Heart left ventricle (tissue), 16 donors: ENCODE measurements around the gene CIAO3. TPM values are rescaled to one million over a fixed set of nuclear protein-coding genes. Genes with fewer than 3 reads are reported as not detected.

ENCODE experiments used
- ATAC-seq, 4 donors: fragments of 200-7000 bp; cut with Tn5 transposase; one replicate each; pipeline ENCODE4 v1.9.1; 2020 to 2022; ENCODE audit warnings: moderate library complexity in 4 of 4, mild to moderate bottlenecking in 3 of 4, moderate number of reproducible peaks in 1 of 4
- DNase-seq, 5 donors: peaks; one replicate each; pipeline ENCODE4 v3.0.0-alpha.2; 2020
- H3K27ac ChIP-seq, 12 donors: fragments of 200-600 bp; sonication (generic) in 4 of 12; one replicate each; pipeline versions ENCODE4 v1.5.0 to v1.8.0; 2016 to 2022; ENCODE audit warnings: mild to moderate bottlenecking in 2 of 12
- H3K27me3 ChIP-seq, 9 donors: fragments of 200-600 bp; sonication (generic) in 2 of 9; one replicate each; pipeline versions ENCODE4 v1.5.1 to v1.8.0; 2016 to 2022; ENCODE audit warnings: mild to moderate bottlenecking in 3 of 9
- H3K36me3 ChIP-seq, 9 donors: fragments of 200-600 bp; sonication (generic) in 2 of 9; one replicate each; pipeline versions ENCODE4 v1.5.0 to v1.8.0; 2018 to 2022; ENCODE audit warnings: mild to moderate bottlenecking in 2 of 9
- H3K4me1 ChIP-seq, 12 donors: fragments of 200-600 bp; sonication (generic) in 4 of 12; one replicate each; pipeline versions ENCODE4 v1.5.0 to v1.8.0; 2016 to 2022; ENCODE audit warnings: mild to moderate bottlenecking in 3 of 12
- H3K4me3 ChIP-seq, 12 donors: fragments of 200-600 bp; sonication (generic) in 4 of 12; one replicate each; pipeline versions ENCODE4 v1.5.0 to v1.8.0; 2017 to 2022; ENCODE audit warnings: mild to moderate bottlenecking in 9 of 12, moderate library complexity in 4 of 12
- H3K9me3 ChIP-seq, 12 donors: fragments of 200-600 bp; sonication (generic) in 4 of 12; one replicate each; pipeline versions ENCODE4 v1.5.0 to v1.8.0; 2016 to 2022; ENCODE audit warnings: mild to moderate bottlenecking in 1 of 12
- POLR2A ChIP-seq, 2 donors: fragments of 450-650 bp; IDR thresholded peaks; one replicate each; pipeline ENCODE4 v1.6.1; 2017; ENCODE audit warnings: antibody characterized with exemption in 2 of 2, mild to moderate bottlenecking in 2 of 2, moderate library complexity in 2 of 2
- WGBS, 4 donors: extraction: QIAGEN DNeasy Blood & Tissue Kit in 2 of 4; methylation state at CpG; one replicate each; pipeline versions ENCODE4 v1.1.5 to v1.1.7; 2013 to 2018; 5-methylcytosine and 5-hydroxymethylcytosine counted together
- intact Hi-C, 10 donors: fragments of 100-400 bp; cut with DNase I; formaldehyde crosslinking; loops; one replicate each; pipeline versions ENCODE4 v1.11.1 to v1.14.2; 2022
- polyA plus RNA-seq, 2 donors: library from polyadenylated mRNA; stranded (reverse); fragments of 200-250 nt; gene quantifications; one replicate each; pipeline ENCODE4 v1.2.3, GENCODE V29; 2013
- total RNA-seq, 9 donors: library from RNA; depleted of rRNA in 2 of 9; stranded (reverse); fragments of >200 nt in 2 of 9; fragmentation: NEBNext Ultra II Directional in 3 of 9; extraction: Animal tissue kit (Norgen Biotek cat#: 25700) in 3 of 9; gene quantifications; one replicate each; pipeline versions ENCODE4 v1.1.0 to v1.2.4, GENCODE V29; 2016 to 2023
- TF ChIP-seq, protein P1 (sequence below), 12 donors: fragments of 200-600 bp; sonication (generic) in 4 of 12; IDR thresholded peaks; one replicate each; pipeline versions ENCODE4 v1.5.0 to v1.8.0; 2018 to 2022; ENCODE audit warnings: antibody characterized with exemption in 12 of 12, mild to moderate bottlenecking in 5 of 12
- donor health status: ischemic (EF 13 %, LVEDD 7.1; RV severe dilation, severe dysfunction).
- donor health status: healthy with polysubstance abuse.
- donor health status: DM: no; HTN: yes; CAD: no.
- donor health status: DM: no; HTN: no; CAD: no.
- donor health status: ischemic (EF 25% LVEDD 6.9; RV normal size, moderate dysfunction).
- donor health status: ischemic (EF 25% LVEDD 5.7; RV mildly dilated, moderate dysfunction).
- donor health status: healthy.
- donor health status: DM: yes; HTN: yes; CAD: no.
- donor health status: ischemic (EF 35%, LVEDD 5.7; RV mildly dilated, moderate dysfunction).
- donor health status: nonischemic (EF 11% LVEDD 7.7; RV severe dilation, severe dysfunction).
- donor health status: DM: yes; HTN: yes; CAD: no.
- donor health status: PGD.
- donor health status: ischemic (EF 29% LVEDD 5.4; RV normal size, mild dysfunction).
- donor health status: nonischemic (EF 23%, LVEDD 6.1; RV moderate dilation, normal function).

CIAO3 gene
- total and polyA plus RNA-seq, 11 donors: 21.4 to 41.5 (median 28.2) TPM

DNA sequence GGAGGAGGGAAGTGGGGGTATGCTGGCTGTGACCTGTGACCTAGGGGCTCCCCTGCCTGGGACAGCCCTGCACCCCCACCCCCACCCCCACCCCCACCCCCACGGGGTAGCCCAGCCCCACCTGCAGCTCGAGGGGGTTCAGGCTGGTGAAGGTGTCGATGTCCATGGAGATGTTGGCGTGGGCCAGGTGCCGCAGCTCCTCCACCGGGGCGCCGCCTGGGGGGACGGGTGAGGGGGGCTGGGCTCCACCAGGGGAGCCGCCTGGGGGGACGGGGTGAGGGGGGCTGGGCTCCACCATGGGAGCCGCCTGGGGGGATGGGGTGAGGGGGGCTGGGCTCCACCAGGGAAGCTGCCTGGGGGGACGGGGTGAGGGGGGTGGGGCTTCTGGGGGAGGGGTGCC is 29.6 kb upstream of the CIAO3 start:
- Histone ChIP-seq H3K27me3 (peaks cover 0 to 15% (median 0%) of the 10 kb centered on the region in 9 donors), H3K36me3 (no peaks in the 10 kb centered on the region), H3K27ac (no peak overlapping the region), H3K9me3 (no peaks in the 10 kb centered on the region), H3K4me1 (no peaks in the 10 kb centered on the region), H3K4me3 (no peak overlapping the region)
- ATAC-seq (no peak), DNase-seq (no peak)
- WGBS, 4 donors: 62 to 88% (median 72%) methylated on average over 2 to 13 of the region's 13 CpGs
- intact Hi-C loops: no loop called here
- TF ChIP-seq POLR2A (IDR thresholded peaks at IDR 0.05): no peak

GRCh38 chr16:769934-770333 is 29.1 kb upstream of the CIAO3 start:
- TF ChIP-seq POLR2A (IDR thresholded peaks at IDR 0.05): no peak
- TF ChIP-seq, protein P1, sequence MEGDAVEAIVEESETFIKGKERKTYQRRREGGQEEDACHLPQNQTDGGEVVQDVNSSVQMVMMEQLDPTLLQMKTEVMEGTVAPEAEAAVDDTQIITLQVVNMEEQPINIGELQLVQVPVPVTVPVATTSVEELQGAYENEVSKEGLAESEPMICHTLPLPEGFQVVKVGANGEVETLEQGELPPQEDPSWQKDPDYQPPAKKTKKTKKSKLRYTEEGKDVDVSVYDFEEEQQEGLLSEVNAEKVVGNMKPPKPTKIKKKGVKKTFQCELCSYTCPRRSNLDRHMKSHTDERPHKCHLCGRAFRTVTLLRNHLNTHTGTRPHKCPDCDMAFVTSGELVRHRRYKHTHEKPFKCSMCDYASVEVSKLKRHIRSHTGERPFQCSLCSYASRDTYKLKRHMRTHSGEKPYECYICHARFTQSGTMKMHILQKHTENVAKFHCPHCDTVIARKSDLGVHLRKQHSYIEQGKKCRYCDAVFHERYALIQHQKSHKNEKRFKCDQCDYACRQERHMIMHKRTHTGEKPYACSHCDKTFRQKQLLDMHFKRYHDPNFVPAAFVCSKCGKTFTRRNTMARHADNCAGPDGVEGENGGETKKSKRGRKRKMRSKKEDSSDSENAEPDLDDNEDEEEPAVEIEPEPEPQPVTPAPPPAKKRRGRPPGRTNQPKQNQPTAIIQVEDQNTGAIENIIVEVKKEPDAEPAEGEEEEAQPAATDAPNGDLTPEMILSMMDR (IDR thresholded peaks at IDR 0.05): no peak
- intact Hi-C loops: no loop called here
- no peak for ATAC-seq

GRCh38 chr16:769184-769784 is 28.5 kb upstream of the CIAO3 start:
- H3K27me3 ChIP-seq: peaks cover 0 to 17% (median 0%) of the 10 kb centered on the region in 9 donors
- no peak overlapping the region for H3K4me3 ChIP-seq
- no peaks in the 10 kb centered on the region for H3K4me1 ChIP-seq
- ATAC-seq: no peak
- TF ChIP-seq, protein P1 (IDR thresholded peaks at IDR 0.05): no peak
- TF ChIP-seq POLR2A (IDR thresholded peaks at IDR 0.05): no peak
- no peaks in the 10 kb centered on the region for H3K36me3 ChIP-seq
- H3K27ac ChIP-seq: no peak overlapping the region
- no peaks in the 10 kb centered on the region for H3K9me3 ChIP-seq
- intact Hi-C loops: no loop called here
- peak in 1 of 5 donors; percentile 14 for DNase-seq
- WGBS, 4 donors: 30 to 90% (median 54%) methylated on average over 2 to 20 of the region's 20 CpGs

More at GRCh38 chr16:769934-770333, 29.1 kb upstream of the CIAO3 start:
- Histone ChIP-seq H3K9me3 (no peaks in the 10 kb centered on the region), H3K4me1 (no peaks in the 10 kb centered on the region), H3K27ac (no peak overlapping the region), H3K36me3 (no peaks in the 10 kb centered on the region), H3K27me3 (peaks cover 0 to 17% (median 0%) of the 10 kb centered on the region in 9 donors), H3K4me3 (no peak overlapping the region)
- DNase-seq: peak in 1 of 5 donors; percentile 15
- WGBS, 4 donors: 68 to 78% (median 75%) methylated on average over 15 to 19 of the region's 19 CpGs

GRCh38 chr16:768428-768827 is 27.6 kb upstream of the CIAO3 start:
- WGBS, 4 donors: 68 to 88% (median 80%) methylated on average over 11 to 21 of the region's 21 CpGs
- H3K4me1 ChIP-seq: no peaks in the 10 kb centered on the region
- TF ChIP-seq, protein P1 (IDR thresholded peaks at IDR 0.05): no peak
- no peak for TF ChIP-seq POLR2A (IDR thresholded peaks at IDR 0.05)
- peak in 2 of 5 donors; percentile 3 to 13 for DNase-seq
- peaks cover 0 to 17% (median 0%) of the 10 kb centered on the region in 9 donors for H3K27me3 ChIP-seq
- ATAC-seq: no peak
- H3K4me3 ChIP-seq: no peak overlapping the region
- H3K36me3 ChIP-seq: no peaks in the 10 kb centered on the region
- H3K27ac ChIP-seq: no peak overlapping the region
- no peaks in the 10 kb centered on the region for H3K9me3 ChIP-seq
- intact Hi-C loops: no loop called here
